Heart left ventricle (tissue), 13 donors: ENCODE data around the gene ARL8B.

Source experiments
- POLR2A ChIP-seq, 2 donors: fragments of 450-650 bp; IDR thresholded peaks; one replicate each; pipeline ENCODE4 v1.6.1; 2017; ENCODE audit warnings: antibody characterized with exemption in 2 of 2, mild to moderate bottlenecking in 2 of 2, moderate library complexity in 2 of 2
- TF ChIP-seq, protein P1 (sequence below), 12 donors: fragments of 200-600 bp; sonication (generic) in 4 of 12; IDR thresholded peaks; one replicate each; pipeline versions ENCODE4 v1.5.0 to v1.8.0; 2018 to 2022; ENCODE audit warnings: antibody characterized with exemption in 12 of 12, mild to moderate bottlenecking in 5 of 12
- donor health status: ischemic (EF 13 %, LVEDD 7.1; RV severe dilation, severe dysfunction).
- donor health status: DM: no; HTN: yes; CAD: no.
- donor health status: DM: no; HTN: no; CAD: no.
- donor health status: ischemic (EF 25% LVEDD 6.9; RV normal size, moderate dysfunction).
- donor health status: ischemic (EF 25% LVEDD 5.7; RV mildly dilated, moderate dysfunction).
- donor health status: ischemic (EF 35%, LVEDD 5.7; RV mildly dilated, moderate dysfunction).
- donor health status: nonischemic (EF 11% LVEDD 7.7; RV severe dilation, severe dysfunction).
- donor health status: DM: yes; HTN: yes; CAD: no.
- donor health status: PGD.
- donor health status: ischemic (EF 29% LVEDD 5.4; RV normal size, mild dysfunction).
- donor health status: nonischemic (EF 23%, LVEDD 6.1; RV moderate dilation, normal function).

DNA sequence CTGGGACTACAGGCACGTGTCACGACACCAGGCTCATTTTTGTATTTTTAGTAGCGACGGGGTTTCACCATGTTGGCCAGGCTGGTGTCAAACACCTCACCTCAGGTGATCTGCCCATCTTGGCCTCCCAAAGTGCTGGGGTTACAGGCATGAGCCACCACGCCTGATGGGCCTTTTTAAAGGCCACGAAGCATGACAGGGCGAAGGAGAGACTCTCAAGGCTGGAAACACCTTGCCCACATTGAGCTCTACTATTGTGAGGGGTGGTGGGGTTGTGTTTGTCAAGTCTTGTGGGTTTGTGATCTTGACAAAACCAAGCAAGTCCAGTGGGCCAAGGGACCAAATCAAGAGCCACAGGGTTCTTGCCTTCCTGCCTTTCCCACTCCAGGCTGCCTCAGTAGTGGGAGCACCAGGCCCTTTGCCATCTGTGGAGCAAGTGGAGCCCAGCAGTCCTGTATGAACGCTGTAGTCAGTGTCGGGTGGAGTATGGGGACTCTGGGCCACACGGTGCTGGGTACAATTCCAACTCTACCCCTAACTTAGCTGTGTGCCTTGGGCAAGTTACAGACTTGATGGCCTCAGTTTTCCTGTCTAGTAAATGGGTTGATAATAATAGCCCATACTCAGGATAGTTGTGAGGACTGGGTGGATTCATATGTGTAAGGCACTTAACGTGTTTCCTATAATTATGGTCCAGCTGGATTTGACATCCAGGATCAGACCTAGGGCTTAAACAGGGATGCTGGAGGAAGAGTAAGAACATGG, 98.8 kb downstream of the ARL8B start:
- TF ChIP-seq, protein P1, sequence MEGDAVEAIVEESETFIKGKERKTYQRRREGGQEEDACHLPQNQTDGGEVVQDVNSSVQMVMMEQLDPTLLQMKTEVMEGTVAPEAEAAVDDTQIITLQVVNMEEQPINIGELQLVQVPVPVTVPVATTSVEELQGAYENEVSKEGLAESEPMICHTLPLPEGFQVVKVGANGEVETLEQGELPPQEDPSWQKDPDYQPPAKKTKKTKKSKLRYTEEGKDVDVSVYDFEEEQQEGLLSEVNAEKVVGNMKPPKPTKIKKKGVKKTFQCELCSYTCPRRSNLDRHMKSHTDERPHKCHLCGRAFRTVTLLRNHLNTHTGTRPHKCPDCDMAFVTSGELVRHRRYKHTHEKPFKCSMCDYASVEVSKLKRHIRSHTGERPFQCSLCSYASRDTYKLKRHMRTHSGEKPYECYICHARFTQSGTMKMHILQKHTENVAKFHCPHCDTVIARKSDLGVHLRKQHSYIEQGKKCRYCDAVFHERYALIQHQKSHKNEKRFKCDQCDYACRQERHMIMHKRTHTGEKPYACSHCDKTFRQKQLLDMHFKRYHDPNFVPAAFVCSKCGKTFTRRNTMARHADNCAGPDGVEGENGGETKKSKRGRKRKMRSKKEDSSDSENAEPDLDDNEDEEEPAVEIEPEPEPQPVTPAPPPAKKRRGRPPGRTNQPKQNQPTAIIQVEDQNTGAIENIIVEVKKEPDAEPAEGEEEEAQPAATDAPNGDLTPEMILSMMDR (IDR thresholded peaks at IDR 0.05), result no peak
- no peak for TF ChIP-seq POLR2A (IDR thresholded peaks at IDR 0.05)
